DND-41 (cell line): ENCODE results near the gene VASH1.

Experiments
- ATAC-seq: fragments of 200-7000 bp; cut with Tn5 transposase; 3 replicates; pipeline ENCODE4 v1.9.1; 2021; ENCODE audit warnings: low read depth; ENCODE audit not compliant: insufficient read depth
- DNase-seq: peaks from one replicate; pipeline ENCODE4 v3.0.0-alpha.2; 2020
- H2AFZ ChIP-seq: 2 replicates; pipeline ENCODE4 v1.6.0; 2012; ENCODE audit warnings: low read depth, low read length
- H3K27ac ChIP-seq: 2 replicates; pipeline ENCODE4 v1.5.1; 2012; ENCODE audit warnings: low read length, inconsistent platforms
- H3K27me3 ChIP-seq: fragments of 200-600 bp; sonication (generic); 2 replicates; pipeline ENCODE4 v1.6.0; 2012; ENCODE audit warnings: low read length, mild to moderate bottlenecking, inconsistent platforms; ENCODE audit not compliant: insufficient read depth, poor library complexity
- H3K36me3 ChIP-seq: 2 replicates; pipeline ENCODE4 v1.5.1; 2012; ENCODE audit warnings: low read length, inconsistent platforms; ENCODE audit not compliant: insufficient read depth
- H3K4me1 ChIP-seq: 2 replicates; pipeline ENCODE4 v1.5.1; 2012; ENCODE audit warnings: mild to moderate bottlenecking, low read length; ENCODE audit not compliant: insufficient read depth
- H3K4me2 ChIP-seq: 2 replicates; pipeline ENCODE4 v1.6.0; 2012; ENCODE audit warnings: mild to moderate bottlenecking, moderate library complexity, low read length, inconsistent platforms; ENCODE audit not compliant: insufficient read depth
- H3K4me3 ChIP-seq, 2 experiments: fragments of 200-600 bp in 1 of 2; shearing (Covaris generic) in 1 of 2; 2 replicates each; pipeline ENCODE4 v1.5.1; 2012 to 2016; ENCODE audit warnings: inconsistent platforms in 2 of 2, low read length in 2 of 2, mild to moderate bottlenecking in 2 of 2, low read depth in 1 of 2, moderate library complexity in 1 of 2
- H3K79me2 ChIP-seq: 2 replicates; pipeline ENCODE4 v1.6.0; 2012; ENCODE audit warnings: low read length, inconsistent platforms; ENCODE audit not compliant: insufficient read depth
- H3K9ac ChIP-seq: 2 replicates; pipeline ENCODE4 v1.6.0; 2012; ENCODE audit warnings: low read depth, mild to moderate bottlenecking, inconsistent platforms, low read length, moderate library complexity
- H3K9me3 ChIP-seq: 2 replicates; pipeline ENCODE4 v1.5.1; 2012; ENCODE audit warnings: low read length, moderate library complexity, mild to moderate bottlenecking, inconsistent platforms; ENCODE audit not compliant: insufficient read depth, severe bottlenecking
- H4K20me1 ChIP-seq: 2 replicates; pipeline ENCODE4 v1.6.0; 2012; ENCODE audit warnings: low read length; ENCODE audit not compliant: insufficient read depth
- CTCF ChIP-seq: IDR thresholded peaks from 2 replicates; pipeline ENCODE4 v1.5.1; 2012; ENCODE audit warnings: borderline replicate concordance, low read length, moderate library complexity, mild to moderate bottlenecking; ENCODE audit not compliant: poor library complexity, severe bottlenecking; ENCODE audit errors: extremely low read depth
- EZH2 ChIP-seq: IDR thresholded peaks from 3 replicates; pipeline ENCODE4 v1.6.1; 2012; ENCODE audit warnings: borderline replicate concordance, low read depth, mild to moderate bottlenecking, moderate library complexity, low read length, inconsistent platforms; ENCODE audit not compliant: severe bottlenecking

The VASH1 gene

DNA sequence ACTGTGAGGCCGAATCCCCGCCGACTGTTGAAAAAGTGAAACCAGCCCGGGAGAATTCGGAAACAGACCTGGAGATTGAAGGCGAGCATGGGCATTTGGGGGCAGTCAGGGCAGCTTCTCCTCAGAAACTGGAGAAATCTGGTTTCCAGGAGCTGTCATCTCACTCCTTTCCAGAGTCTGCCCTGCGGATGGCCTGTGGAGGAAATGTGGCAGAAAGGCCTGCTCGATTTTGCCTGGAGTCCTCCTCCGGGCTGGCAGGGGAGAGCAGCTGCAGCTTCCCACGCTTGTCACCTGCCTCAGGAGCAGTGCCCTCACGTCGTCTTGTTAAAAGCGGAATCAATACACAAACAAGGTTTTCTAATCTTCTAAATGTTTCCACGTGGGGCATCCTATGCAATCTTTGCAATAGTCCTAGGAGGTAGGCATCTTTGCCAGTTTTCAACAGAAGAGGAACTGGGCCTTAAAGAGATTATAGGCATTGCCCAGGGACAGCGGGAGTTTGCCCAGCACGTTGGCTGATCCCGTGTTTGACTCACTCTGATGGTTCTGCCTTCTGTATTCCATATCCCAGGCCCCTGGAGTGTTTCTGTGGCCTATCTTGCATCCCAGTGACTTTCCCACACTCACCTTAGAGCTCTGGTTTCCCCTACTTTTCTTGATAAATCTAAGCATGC is 67.2 kb downstream of the VASH1 start:
- Histone ChIP-seq H2AFZ (no peak overlapping the region), H3K27me3 (peaks cover 20% of the 10 kb centered on the region)

DNA sequence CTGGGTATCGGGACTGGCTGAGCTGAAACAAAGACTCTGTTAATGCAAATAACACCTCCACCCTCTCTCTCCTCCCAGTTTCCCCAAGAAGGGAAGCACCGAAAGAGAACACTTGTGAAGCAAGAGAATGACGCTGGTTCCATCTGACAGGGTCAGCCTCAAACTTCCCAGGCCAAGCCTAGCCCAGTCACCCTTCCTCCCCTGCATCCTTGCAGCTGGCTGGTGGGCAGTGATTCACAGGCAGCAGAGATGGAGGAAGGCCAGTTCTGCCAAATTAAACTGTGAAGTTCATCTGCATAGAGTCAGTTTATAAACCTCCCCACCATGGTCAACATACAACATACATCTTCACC is 67.7 kb downstream of the VASH1 start:
- DNase-seq (no peak), ATAC-seq (no peak)
- no peaks in the 10 kb centered on the region for H3K9me3 ChIP-seq
- no peak overlapping the region for H3K27ac ChIP-seq
- no peaks in the 10 kb centered on the region for H4K20me1 ChIP-seq
- TF ChIP-seq EZH2 (no peak), CTCF (no peak)
- H3K79me2 ChIP-seq, result no peaks in the 10 kb centered on the region
- no peak overlapping the region for H3K9ac ChIP-seq
- H3K4me3 ChIP-seq, result no peak overlapping the region
- no peak overlapping the region for H2AFZ ChIP-seq
- no peaks in the 10 kb centered on the region for H3K4me1 ChIP-seq
- peaks cover 23% of the 10 kb centered on the region for H3K27me3 ChIP-seq
- no peaks in the 10 kb centered on the region for H3K36me3 ChIP-seq
- no peak overlapping the region for H3K4me2 ChIP-seq

More for the DNA sequence above, 67.2 kb downstream of the VASH1 start:
- TF ChIP-seq EZH2 (no peak), CTCF (no peak)
- ATAC-seq (no peak), DNase-seq (no peak)
- no peaks in the 10 kb centered on the region for H3K36me3 ChIP-seq
- no peak overlapping the region for H3K27ac ChIP-seq
- H3K79me2 ChIP-seq, result no peaks in the 10 kb centered on the region
- H3K9ac ChIP-seq, result no peak overlapping the region
- no peak overlapping the region for H3K4me2 ChIP-seq
- H3K4me1 ChIP-seq, result no peaks in the 10 kb centered on the region
- no peaks in the 10 kb centered on the region for H4K20me1 ChIP-seq
- H3K4me3 ChIP-seq, result no peak overlapping the region
- H3K9me3 ChIP-seq, result no peaks in the 10 kb centered on the region

DNA sequence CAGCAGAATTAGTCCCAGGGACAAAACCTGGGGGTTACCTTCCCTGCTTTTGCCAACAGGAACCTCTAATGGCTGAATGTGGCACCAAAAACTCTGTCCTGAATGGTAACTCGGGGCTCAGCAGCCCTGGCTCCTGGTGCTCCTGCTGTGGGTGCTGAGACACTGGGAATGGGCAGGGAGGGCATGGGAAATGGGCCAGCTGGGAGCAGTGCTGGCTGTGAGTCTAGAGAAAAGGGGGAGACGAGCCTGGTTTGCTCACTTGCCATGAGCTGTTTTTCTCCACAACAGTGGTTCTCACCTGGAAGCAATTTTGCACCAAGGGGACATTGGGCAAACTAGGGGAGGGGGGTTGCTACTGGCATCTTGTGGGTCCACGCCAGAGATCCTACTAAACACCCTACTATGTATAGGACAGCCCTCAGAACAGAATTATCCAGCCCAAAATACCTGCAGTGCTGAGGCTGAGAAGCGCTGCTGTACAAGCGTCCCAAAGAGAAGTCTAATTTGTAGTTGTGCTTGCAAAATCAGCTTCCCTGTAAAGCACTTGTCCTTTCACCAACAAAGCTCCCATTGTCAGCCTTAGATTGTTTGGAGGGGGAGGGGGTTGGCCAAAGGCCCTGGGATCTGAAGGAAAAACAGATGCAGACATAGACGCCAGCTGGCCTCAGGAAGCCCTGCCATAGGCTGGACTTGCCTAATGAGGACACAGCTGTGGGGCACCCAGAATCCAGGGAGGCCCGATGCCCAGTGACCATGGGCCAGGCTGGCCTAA is 68.6 kb downstream of the VASH1 start:
- no peak overlapping the region for H3K4me3 ChIP-seq
- ATAC-seq (no peak), DNase-seq (no peak)
- no peak overlapping the region for H2AFZ ChIP-seq
- H3K4me2 ChIP-seq, result no peak overlapping the region
- no peaks in the 10 kb centered on the region for H3K9me3 ChIP-seq
- H3K27me3 ChIP-seq, result peaks cover 28% of the 10 kb centered on the region
- H3K9ac ChIP-seq, result no peak overlapping the region
- no peaks in the 10 kb centered on the region for H3K4me1 ChIP-seq
- no peaks in the 10 kb centered on the region for H3K79me2 ChIP-seq
- TF ChIP-seq CTCF (no peak), EZH2 (no peak)
- no peak overlapping the region for H3K27ac ChIP-seq
- no peaks in the 10 kb centered on the region for H4K20me1 ChIP-seq
- no peaks in the 10 kb centered on the region for H3K36me3 ChIP-seq
